ENCODE data around the gene ZNF652.

DNA sequence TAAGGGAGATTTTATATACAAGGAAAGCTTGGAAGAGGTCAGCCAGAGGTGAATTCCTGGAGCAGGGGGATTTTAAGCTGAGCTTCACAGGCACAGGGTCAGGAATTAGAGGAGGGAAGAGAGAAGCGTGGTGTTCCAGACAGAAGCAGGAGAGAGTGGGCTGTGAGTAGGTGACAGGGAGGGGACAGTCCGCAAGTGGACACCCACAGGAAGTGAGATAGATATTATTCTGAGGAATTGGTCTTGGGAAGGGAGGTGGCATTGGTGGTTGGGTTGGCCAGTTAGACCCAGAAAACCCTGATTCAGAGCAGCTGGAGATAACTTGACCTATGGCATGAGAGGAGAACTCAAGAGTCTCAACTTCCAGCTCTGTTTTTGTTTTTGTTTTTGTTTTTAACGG, 37.9 kb upstream of the ZNF652 start:
- TF ChIP-seq, protein P1, sequence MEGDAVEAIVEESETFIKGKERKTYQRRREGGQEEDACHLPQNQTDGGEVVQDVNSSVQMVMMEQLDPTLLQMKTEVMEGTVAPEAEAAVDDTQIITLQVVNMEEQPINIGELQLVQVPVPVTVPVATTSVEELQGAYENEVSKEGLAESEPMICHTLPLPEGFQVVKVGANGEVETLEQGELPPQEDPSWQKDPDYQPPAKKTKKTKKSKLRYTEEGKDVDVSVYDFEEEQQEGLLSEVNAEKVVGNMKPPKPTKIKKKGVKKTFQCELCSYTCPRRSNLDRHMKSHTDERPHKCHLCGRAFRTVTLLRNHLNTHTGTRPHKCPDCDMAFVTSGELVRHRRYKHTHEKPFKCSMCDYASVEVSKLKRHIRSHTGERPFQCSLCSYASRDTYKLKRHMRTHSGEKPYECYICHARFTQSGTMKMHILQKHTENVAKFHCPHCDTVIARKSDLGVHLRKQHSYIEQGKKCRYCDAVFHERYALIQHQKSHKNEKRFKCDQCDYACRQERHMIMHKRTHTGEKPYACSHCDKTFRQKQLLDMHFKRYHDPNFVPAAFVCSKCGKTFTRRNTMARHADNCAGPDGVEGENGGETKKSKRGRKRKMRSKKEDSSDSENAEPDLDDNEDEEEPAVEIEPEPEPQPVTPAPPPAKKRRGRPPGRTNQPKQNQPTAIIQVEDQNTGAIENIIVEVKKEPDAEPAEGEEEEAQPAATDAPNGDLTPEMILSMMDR (conservative IDR thresholded peaks at IDR 0.05; ENCODE audit: low read depth, low read length) = no peak
- TF ChIP-seq MAFK (IDR thresholded peaks at IDR 0.05; ENCODE audit: low read depth, low read length) (no peak), POLR2A (IDR thresholded peaks at IDR 0.05; ENCODE audit: low read depth, low read length) (no peak), RAD21 (IDR thresholded peaks at IDR 0.05; ENCODE audit: low read length) (no peak), CEBPB (IDR thresholded peaks at IDR 0.05; ENCODE audit: low read depth, low read length) (no peak), SMC3 (IDR thresholded peaks at IDR 0.05; ENCODE audit: low read depth, low read length) (no peak), RCOR1 (IDR thresholded peaks at IDR 0.05; ENCODE audit: insufficient replicate concordance, low read length) (no peak)
- TF ChIP-seq, protein P2, sequence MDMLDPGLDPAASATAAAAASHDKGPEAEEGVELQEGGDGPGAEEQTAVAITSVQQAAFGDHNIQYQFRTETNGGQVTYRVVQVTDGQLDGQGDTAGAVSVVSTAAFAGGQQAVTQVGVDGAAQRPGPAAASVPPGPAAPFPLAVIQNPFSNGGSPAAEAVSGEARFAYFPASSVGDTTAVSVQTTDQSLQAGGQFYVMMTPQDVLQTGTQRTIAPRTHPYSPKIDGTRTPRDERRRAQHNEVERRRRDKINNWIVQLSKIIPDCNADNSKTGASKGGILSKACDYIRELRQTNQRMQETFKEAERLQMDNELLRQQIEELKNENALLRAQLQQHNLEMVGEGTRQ (IDR thresholded peaks at IDR 0.05; ENCODE audit: low read depth, low read length) = no peak

Measured in IMR-90 (cell line).